Esophagus (tissue), 2 donors: ENCODE data around the gene ABTB2. TPM values are rescaled to one million over a fixed set of nuclear protein-coding genes. Genes with fewer than 3 reads are reported as not detected.

Experiments used
- H3K27ac ChIP-seq, 2 donors: one replicate each; pipeline ENCODE4 v1.5.1; 2013; ENCODE audit warnings: low read depth in 2 of 2, mild to moderate bottlenecking in 2 of 2, inconsistent platforms in 1 of 2, low read length in 1 of 2, moderate library complexity in 1 of 2
- H3K27me3 ChIP-seq, 2 donors: one replicate each; pipeline ENCODE4 v1.6.1; 2013; ENCODE audit warnings: low read length in 2 of 2, control low read depth in 1 of 2, mild to moderate bottlenecking in 1 of 2; ENCODE audit not compliant: insufficient read depth in 2 of 2, control insufficient read depth in 1 of 2
- H3K36me3 ChIP-seq, 2 donors: one replicate each; pipeline ENCODE4 v1.6.1; 2013; ENCODE audit warnings: low read length in 1 of 2; ENCODE audit not compliant: control insufficient read depth in 2 of 2, insufficient read depth in 2 of 2
- H3K4me1 ChIP-seq, 2 donors: one replicate each; pipeline ENCODE4 v1.6.1; 2013; ENCODE audit warnings: low read length in 1 of 2; ENCODE audit not compliant: control insufficient read depth in 2 of 2, insufficient read depth in 2 of 2
- H3K4me3 ChIP-seq, 2 donors: one replicate each; pipeline ENCODE4 v1.5.1; 2013; ENCODE audit warnings: low read length in 2 of 2, mild to moderate bottlenecking in 2 of 2, low read depth in 1 of 2, moderate library complexity in 1 of 2
- H3K9me3 ChIP-seq, 2 donors: one replicate each; pipeline ENCODE4 v1.6.1; 2013; ENCODE audit warnings: mild to moderate bottlenecking in 2 of 2, low read depth in 1 of 2, low read length in 1 of 2, moderate library complexity in 1 of 2; ENCODE audit not compliant: control insufficient read depth in 2 of 2, insufficient read depth in 1 of 2
- WGBS, 2 donors: extraction: QIAGEN DNeasy Blood & Tissue Kit; methylation state at CpG; one replicate each; pipeline ENCODE4 v1.1.7; 2013; 5-methylcytosine and 5-hydroxymethylcytosine counted together
- polyA plus RNA-seq, 2 donors: library from polyadenylated mRNA; stranded (reverse); fragments of 200-250 nt; gene quantifications; one replicate each; pipeline ENCODE4 v1.2.3, GENCODE V29; 2013
- donor health status: healthy with polysubstance abuse.
- donor health status: Bipolar disorder and iron deficiency.

Gene ABTB2
- polyA plus RNA-seq, 2 donors, result 3.2 to 4.3 TPM

- 25 to 34% methylated on average over 11 of the region's 11 CpGs for WGBS, 2 donors
- Histone ChIP-seq H3K4me1 (peaks cover 0 to 6% of the 10 kb centered on the region in 2 donors), H3K36me3 (no peaks in the 10 kb centered on the region), H3K27me3 (no peaks in the 10 kb centered on the region), H3K27ac (peak overlapping the region; percentile 77 to 88), H3K9me3 (no peaks in the 10 kb centered on the region), H3K4me3 (no peak overlapping the region)
Observed at GRCh38 chr11:34274712-34275398, 83.0 kb downstream of the ABTB2 start.

DNA sequence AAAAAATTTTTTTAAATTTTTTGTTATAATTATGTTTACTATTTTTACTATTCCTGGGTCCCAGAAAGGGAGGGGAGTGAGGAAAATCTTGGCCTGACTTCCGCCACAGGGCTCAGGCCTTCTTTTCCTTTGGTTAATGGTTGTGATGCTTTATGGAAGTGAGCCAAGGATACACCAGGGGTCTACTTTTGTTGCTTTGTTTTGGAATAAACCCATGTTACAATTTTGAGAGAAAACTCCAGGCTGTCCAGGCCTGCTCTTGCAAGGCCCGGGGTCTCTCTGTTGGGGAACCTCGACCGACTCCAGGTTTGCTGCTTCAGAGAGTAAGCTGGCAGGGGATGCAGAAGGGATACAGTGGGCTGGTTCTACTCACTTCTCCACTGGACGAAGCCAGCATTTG lies 84.7 kb downstream of the ABTB2 start:
- 90 to 95% methylated on average over 5 of the region's 5 CpGs for WGBS, 2 donors
- Histone ChIP-seq H3K27ac (no peak overlapping the region), H3K4me1 (peaks cover 0 to 6% of the 10 kb centered on the region in 2 donors), H3K9me3 (no peaks in the 10 kb centered on the region), H3K36me3 (no peaks in the 10 kb centered on the region), H3K27me3 (no peaks in the 10 kb centered on the region), H3K4me3 (no peak overlapping the region)

- Histone ChIP-seq H3K27me3 (no peaks in the 10 kb centered on the region), H3K4me1 (peaks cover 0 to 6% of the 10 kb centered on the region in 2 donors), H3K4me3 (no peak overlapping the region), H3K27ac (no peak overlapping the region), H3K36me3 (no peaks in the 10 kb centered on the region), H3K9me3 (no peaks in the 10 kb centered on the region)
Observed at GRCh38 chr11:34271727-34272126, 86.1 kb downstream of the ABTB2 start.

GRCh38 chr11:34270711-34271110 lies 87.1 kb downstream of the ABTB2 start:
- Histone ChIP-seq H3K4me3 (no peak overlapping the region), H3K4me1 (peaks cover 0 to 6% of the 10 kb centered on the region in 2 donors), H3K36me3 (no peaks in the 10 kb centered on the region), H3K27ac (no peak overlapping the region), H3K27me3 (no peaks in the 10 kb centered on the region), H3K9me3 (no peaks in the 10 kb centered on the region)
- WGBS, 2 donors, result 83 to 85% methylated on average over 5 of the region's 5 CpGs

DNA sequence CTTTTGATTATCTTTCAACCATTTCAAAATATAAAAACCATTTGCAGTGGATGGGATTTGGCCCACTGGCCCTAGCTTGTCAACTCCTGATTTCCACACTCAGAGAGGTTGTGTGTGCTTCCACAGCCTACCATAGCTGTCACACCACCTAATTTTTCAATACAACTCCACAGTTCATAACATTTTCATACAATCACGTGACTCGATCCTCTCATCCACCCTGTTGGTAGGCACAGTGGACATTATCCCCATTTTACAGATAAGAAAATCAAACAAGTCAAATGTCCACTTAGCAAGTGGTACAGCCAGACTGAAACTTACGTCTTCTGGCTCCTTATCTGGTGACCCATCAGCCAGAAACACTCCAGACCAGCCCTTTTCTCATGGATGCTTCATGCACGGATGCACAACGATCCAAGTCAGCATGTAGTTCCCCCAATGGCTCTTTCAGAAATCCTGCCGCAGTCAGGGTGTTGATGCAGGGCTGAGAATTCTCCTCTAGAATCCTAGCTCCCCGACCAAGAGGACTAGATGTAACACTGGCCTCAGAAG lies 88.0 kb downstream of the ABTB2 start:
- 88 to 91% methylated on average over 7 of the region's 7 CpGs for WGBS, 2 donors
- Histone ChIP-seq H3K36me3 (no peaks in the 10 kb centered on the region), H3K27me3 (no peaks in the 10 kb centered on the region), H3K27ac (no peak overlapping the region), H3K4me3 (no peak overlapping the region), H3K9me3 (no peaks in the 10 kb centered on the region), H3K4me1 (no peaks in the 10 kb centered on the region)

DNA sequence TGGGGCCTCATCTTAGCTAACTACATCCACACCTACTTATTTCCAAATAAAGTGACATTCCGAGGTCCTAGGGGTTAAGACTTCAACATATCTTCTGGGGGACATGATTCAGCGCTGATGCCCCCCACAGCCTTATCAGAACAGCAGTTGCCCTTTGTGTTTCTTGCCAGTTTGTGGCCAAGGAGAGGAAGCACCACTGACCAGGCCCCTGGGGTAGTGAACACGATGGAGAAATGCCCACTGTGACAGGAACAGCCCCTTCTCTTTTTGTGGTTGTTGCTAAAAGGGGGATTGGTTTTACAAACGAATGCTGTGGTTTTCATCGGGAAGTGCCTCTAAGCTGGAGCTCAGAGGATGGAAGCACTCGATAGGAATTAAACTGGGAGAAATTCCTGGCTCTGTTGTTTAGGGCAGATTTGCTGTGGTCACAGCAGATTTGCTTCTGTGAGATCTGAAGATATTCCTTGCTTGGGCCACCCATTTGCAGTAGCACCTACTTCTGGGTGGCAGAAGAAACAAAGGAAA lies 88.8 kb downstream of the ABTB2 start:
- no peak overlapping the region for H3K27ac ChIP-seq
- no peaks in the 10 kb centered on the region for H3K4me1 ChIP-seq
- H3K4me3 ChIP-seq, result no peak overlapping the region
- WGBS, 2 donors, result 71 to 75% methylated on average over 6 of the region's 6 CpGs
- no peaks in the 10 kb centered on the region for H3K27me3 ChIP-seq
- H3K9me3 ChIP-seq, result no peaks in the 10 kb centered on the region
- no peaks in the 10 kb centered on the region for H3K36me3 ChIP-seq

DNA sequence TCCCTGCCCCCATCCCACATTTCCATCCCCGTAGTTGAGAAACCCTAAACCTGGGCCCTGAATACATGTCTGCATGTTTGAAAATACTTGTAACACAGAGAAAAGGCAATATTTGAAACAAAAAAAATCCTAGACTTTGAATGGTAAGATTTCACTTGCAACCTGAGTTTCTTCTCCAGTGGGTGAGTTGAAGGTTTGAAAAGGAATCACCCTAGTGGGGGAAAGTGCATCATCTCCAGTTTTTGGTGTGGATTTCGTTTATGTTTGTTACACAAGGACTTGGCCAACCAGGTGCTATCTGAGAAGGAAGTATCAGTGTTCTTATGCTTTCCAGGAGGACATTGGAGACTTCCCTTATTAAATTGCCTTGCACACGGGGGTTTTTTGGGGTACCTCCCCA lies 90.4 kb downstream of the ABTB2 start:
- no peaks in the 10 kb centered on the region for H3K9me3 ChIP-seq
- WGBS, 2 donors, result 62 to 70% methylated on average over 3 of the region's 3 CpGs
- no peaks in the 10 kb centered on the region for H3K4me1 ChIP-seq
- no peaks in the 10 kb centered on the region for H3K27me3 ChIP-seq
- H3K4me3 ChIP-seq, result no peak overlapping the region
- H3K36me3 ChIP-seq, result no peaks in the 10 kb centered on the region
- no peak overlapping the region for H3K27ac ChIP-seq

GRCh38 chr11:34267013-34267412 lies 90.8 kb downstream of the ABTB2 start:
- H3K4me1 ChIP-seq, result no peaks in the 10 kb centered on the region
- 26 to 34% methylated on average over 11 of the region's 11 CpGs for WGBS, 2 donors
- no peak overlapping the region for H3K4me3 ChIP-seq
- no peak overlapping the region for H3K27ac ChIP-seq
- no peaks in the 10 kb centered on the region for H3K36me3 ChIP-seq
- no peaks in the 10 kb centered on the region for H3K27me3 ChIP-seq
- no peaks in the 10 kb centered on the region for H3K9me3 ChIP-seq

- Histone ChIP-seq H3K36me3 (no peaks in the 10 kb centered on the region), H3K9me3 (no peaks in the 10 kb centered on the region), H3K27ac (no peak overlapping the region), H3K4me1 (no peaks in the 10 kb centered on the region), H3K4me3 (no peak overlapping the region), H3K27me3 (no peaks in the 10 kb centered on the region)
- 59 to 65% methylated on average over 11 of the region's 11 CpGs for WGBS, 2 donors
Observed at GRCh38 chr11:34266090-34266912, 91.5 kb downstream of the ABTB2 start.
